Mesendoderm (in vitro differentiated cells): ENCODE data around the gene GOLGA6L9.
"Not testable (repeated sequence)": the region's sequence is repeated elsewhere in the genome, so short reads cannot be mapped to it uniquely, and the experiment has no call there.

ENCODE experiments used
- DNase-seq: peaks from one replicate; pipeline ENCODE4 v3.0.0; 2013
- H2AK5ac ChIP-seq: 2 replicates; pipeline ENCODE4 v1.6.1; 2013; ENCODE audit warnings: low read length, inconsistent platforms
- H2BK120ac ChIP-seq: 2 replicates; pipeline ENCODE4 v1.6.1; 2013; ENCODE audit warnings: low read depth, mild to moderate bottlenecking, low read length, moderate library complexity, mixed read lengths
- H2BK15ac ChIP-seq: replicated peaks from 2 replicates; pipeline ENCODE4 v1.6.1; 2013; ENCODE audit warnings: low read depth, mild to moderate bottlenecking, moderate library complexity
- H2BK5ac ChIP-seq: 2 replicates; pipeline ENCODE4 v1.6.1; 2013; ENCODE audit warnings: low read length, inconsistent platforms
- H3K18ac ChIP-seq: 2 replicates; pipeline ENCODE4 v1.6.1; 2013; ENCODE audit warnings: mild to moderate bottlenecking, low read length, mixed read lengths
- H3K23ac ChIP-seq: one replicate; pipeline ENCODE4 v1.6.1; 2013; ENCODE audit warnings: low read length
- H3K27ac ChIP-seq: 2 replicates; pipeline ENCODE4 v1.5.1; 2013; ENCODE audit warnings: low read depth, mild to moderate bottlenecking, inconsistent platforms, low read length, moderate library complexity
- H3K27me3 ChIP-seq: 2 replicates; pipeline ENCODE4 v1.6.1; 2013; ENCODE audit warnings: low read length, control low read depth, mild to moderate bottlenecking, inconsistent platforms; ENCODE audit not compliant: insufficient read depth, poor library complexity
- H3K36me3 ChIP-seq: 2 replicates; pipeline ENCODE4 v1.6.1; 2013; ENCODE audit warnings: low read length, inconsistent platforms; ENCODE audit not compliant: control insufficient read depth, insufficient read depth
- H3K4ac ChIP-seq: one replicate; pipeline ENCODE4 v1.6.1; 2013; ENCODE audit warnings: low read depth, mild to moderate bottlenecking, low read length, moderate library complexity
- H3K4me1 ChIP-seq: 2 replicates; pipeline ENCODE4 v1.6.1; 2013; ENCODE audit warnings: low read depth, low read length, inconsistent platforms; ENCODE audit not compliant: control insufficient read depth
- H3K4me2 ChIP-seq: 2 replicates; pipeline ENCODE4 v1.6.1; 2013; ENCODE audit warnings: low read length
- H3K4me3 ChIP-seq: 2 replicates; pipeline ENCODE4 v1.5.1; 2013; ENCODE audit warnings: mild to moderate bottlenecking, low read length
- H3K56ac ChIP-seq: one replicate; pipeline ENCODE4 v1.6.1; 2013; ENCODE audit warnings: low read length
- H3K79me1 ChIP-seq: 2 replicates; pipeline ENCODE4 v1.6.1; 2013; ENCODE audit warnings: low read length, inconsistent platforms
- H3K79me2 ChIP-seq: 2 replicates; pipeline ENCODE4 v1.6.1; 2013; ENCODE audit warnings: mild to moderate bottlenecking, low read length; ENCODE audit not compliant: control insufficient read depth, insufficient read depth
- H3K9ac ChIP-seq: 2 replicates; pipeline ENCODE4 v1.6.1; 2013; ENCODE audit warnings: low read length, inconsistent platforms
- H4K5ac ChIP-seq: one replicate; pipeline ENCODE4 v1.6.1; 2013; ENCODE audit warnings: low read length
- H4K8ac ChIP-seq: one replicate; pipeline ENCODE4 v1.6.1; 2013; ENCODE audit warnings: low read depth, mild to moderate bottlenecking, control low read depth, low read length, moderate library complexity
- whole genome bisulfite sequencing: extraction: QIAGEN DNeasy Blood & Tissue Kit; methylation state at CpG from one replicate; pipeline ENCODE4 v1.1.7; 2013; ENCODE audit warnings: low lambda C conversion rate, missing lambda C conversion rate; ENCODE audit not compliant: insufficient coverage; ENCODE audit errors: extremely low coverage; 5-methylcytosine and 5-hydroxymethylcytosine counted together

Gene GOLGA6L9

GRCh38 chr15:82402341-82402740 lies 27.3 kb upstream of the GOLGA6L9 start:
- not testable (repeated sequence) for H3K4ac ChIP-seq, H2BK5ac ChIP-seq, H4K8ac ChIP-seq, H3K27me3 ChIP-seq, H3K18ac ChIP-seq, H2AK5ac ChIP-seq, DNase-seq, H4K5ac ChIP-seq, H3K79me1 ChIP-seq, H3K23ac ChIP-seq, H2BK120ac ChIP-seq, H3K4me2 ChIP-seq, H3K4me3 ChIP-seq, H3K4me1 ChIP-seq, H2BK15ac ChIP-seq, H3K36me3 ChIP-seq, H3K56ac ChIP-seq, H3K9ac ChIP-seq, H3K79me2 ChIP-seq, H3K27ac ChIP-seq
- no CpG with 5 or more reads among the region's 1 CpG for WGBS

- H3K36me3 ChIP-seq, H3K18ac ChIP-seq, H4K8ac ChIP-seq, H3K23ac ChIP-seq, H3K79me2 ChIP-seq, H3K4me2 ChIP-seq, DNase-seq, H4K5ac ChIP-seq, H3K27ac ChIP-seq, H3K4me1 ChIP-seq, H3K79me1 ChIP-seq, H3K56ac ChIP-seq, H3K27me3 ChIP-seq, H2BK5ac ChIP-seq, H2BK120ac ChIP-seq, H3K4me3 ChIP-seq, H3K9ac ChIP-seq, H2AK5ac ChIP-seq, H3K4ac ChIP-seq, H2BK15ac ChIP-seq: not testable (repeated sequence)
- WGBS: no CpG with 5 or more reads among the region's 2 CpGs
Measured at GRCh38 chr15:82406211-82406610, 23.4 kb upstream of the GOLGA6L9 start.

GRCh38 chr15:82410306-82410705 lies 19.3 kb upstream of the GOLGA6L9 start:
- not testable (repeated sequence) for H3K56ac ChIP-seq, H2BK5ac ChIP-seq, H3K36me3 ChIP-seq, H4K8ac ChIP-seq, H3K27me3 ChIP-seq, H4K5ac ChIP-seq, H3K4me2 ChIP-seq, DNase-seq, H3K27ac ChIP-seq, H3K23ac ChIP-seq, H3K9ac ChIP-seq, H3K4me1 ChIP-seq, H3K79me2 ChIP-seq, H2BK15ac ChIP-seq, H2AK5ac ChIP-seq, H2BK120ac ChIP-seq, H3K4me3 ChIP-seq, H3K4ac ChIP-seq, H3K18ac ChIP-seq, H3K79me1 ChIP-seq
- no CpG with 5 or more reads among the region's 4 CpGs for WGBS

GRCh38 chr15:82411595-82411994 lies 18.0 kb upstream of the GOLGA6L9 start:
- H4K8ac ChIP-seq, H3K79me1 ChIP-seq, H3K9ac ChIP-seq, H3K36me3 ChIP-seq, H3K4me2 ChIP-seq, H3K27me3 ChIP-seq, H3K56ac ChIP-seq, H3K27ac ChIP-seq, H3K18ac ChIP-seq, H2BK120ac ChIP-seq, H3K4ac ChIP-seq, H2BK15ac ChIP-seq, H2BK5ac ChIP-seq, H4K5ac ChIP-seq, H3K4me1 ChIP-seq, H3K4me3 ChIP-seq, H3K79me2 ChIP-seq, H2AK5ac ChIP-seq, H3K23ac ChIP-seq, DNase-seq: not testable (repeated sequence)
- WGBS: no CpG with 5 or more reads among the region's 1 CpG

- DNase-seq, H3K4me2 ChIP-seq, H3K18ac ChIP-seq, H4K5ac ChIP-seq, H3K79me1 ChIP-seq, H2BK15ac ChIP-seq, H3K79me2 ChIP-seq, H3K4me3 ChIP-seq, H3K4me1 ChIP-seq, H3K23ac ChIP-seq, H3K36me3 ChIP-seq, H3K4ac ChIP-seq, H2BK5ac ChIP-seq, H2BK120ac ChIP-seq, H3K56ac ChIP-seq, H3K27me3 ChIP-seq, H4K8ac ChIP-seq, H3K27ac ChIP-seq, H3K9ac ChIP-seq, H2AK5ac ChIP-seq: not testable (repeated sequence)
- no CpG with 5 or more reads among the region's 6 CpGs for WGBS
Measured at GRCh38 chr15:82414525-82415191, 15.0 kb upstream of the GOLGA6L9 start.

GRCh38 chr15:82420516-82420915 lies 9.1 kb upstream of the GOLGA6L9 start:
- not testable (repeated sequence) for H3K23ac ChIP-seq, H2BK120ac ChIP-seq, H3K4me1 ChIP-seq, H3K18ac ChIP-seq, H3K27ac ChIP-seq, H3K4me2 ChIP-seq, H2AK5ac ChIP-seq, H3K4ac ChIP-seq, H2BK15ac ChIP-seq, H3K9ac ChIP-seq, H3K56ac ChIP-seq, H3K36me3 ChIP-seq, H3K79me1 ChIP-seq, H2BK5ac ChIP-seq, H4K8ac ChIP-seq, H4K5ac ChIP-seq, DNase-seq, H3K27me3 ChIP-seq, H3K4me3 ChIP-seq, H3K79me2 ChIP-seq
- no CpG with 5 or more reads among the region's 2 CpGs for WGBS
